Natural killer cell treated with Interleukin-12 subunit alpha and Interleukin-12 subunit beta and Interleukin-15 and Interleukin-18, amount 100 ng/mL, for 72 hours (primary cell): Measurements from ENCODE around the gene PUM1. TPM values are rescaled to one million over a fixed set of nuclear protein-coding genes. Genes with fewer than 3 reads are reported as not detected.
A peak's percentile ranks its signal among the peaks of the same experiment; 100 is the strongest.

Experiments used
- ATAC-seq, 2 donors: fragments of 150-1000 bp; cut with Tn5 transposase in 1 of 2; sonication (Bioruptor Pico), chemical (Tn5 transposase) in 1 of 2; 2 replicates each; pipeline ENCODE4 v1.10.0; 2021
- DNase-seq: peaks from one replicate; pipeline ENCODE4 v3.0.0; 2022; ENCODE audit warnings: low spot score
- H3K27ac Mint-ChIP-seq, 2 donors: 1 replicate in 1 of 2; 2 replicates in 1 of 2; pipeline ENCODE4 v1.8.0; 2022; ENCODE audit warnings: mixed read lengths in 2 of 2, mild to moderate bottlenecking in 1 of 2, moderate library complexity in 1 of 2
- H3K27me3 Mint-ChIP-seq, 2 donors: 1 replicate in 1 of 2; 2 replicates in 1 of 2; pipeline ENCODE4 v1.8.0; 2022; ENCODE audit warnings: mixed read lengths in 2 of 2
- H3K36me3 Mint-ChIP-seq: one replicate; pipeline ENCODE4 v1.8.0; 2022; ENCODE audit warnings: mixed read lengths
- H3K4me1 Mint-ChIP-seq, 2 donors: 1 replicate in 1 of 2; 2 replicates in 1 of 2; pipeline ENCODE4 v1.8.0; 2022; ENCODE audit warnings: low read depth in 2 of 2, mixed read lengths in 2 of 2, mild to moderate bottlenecking in 1 of 2
- H3K4me3 Mint-ChIP-seq: one replicate; pipeline ENCODE4 v1.8.0; 2022; ENCODE audit warnings: mixed read lengths
- H3K9me3 Mint-ChIP-seq: 2 replicates; pipeline ENCODE4 v1.8.0; 2022; ENCODE audit warnings: mixed read lengths
- total RNA-seq, 2 donors: library from RNA; stranded (reverse); gene quantifications; one replicate each; pipeline ENCODE4 v1.2.3, GENCODE V29; 2022

Gene PUM1
- total RNA-seq, 2 donors from 2014 or later, result 134 to 180 TPM

DNA sequence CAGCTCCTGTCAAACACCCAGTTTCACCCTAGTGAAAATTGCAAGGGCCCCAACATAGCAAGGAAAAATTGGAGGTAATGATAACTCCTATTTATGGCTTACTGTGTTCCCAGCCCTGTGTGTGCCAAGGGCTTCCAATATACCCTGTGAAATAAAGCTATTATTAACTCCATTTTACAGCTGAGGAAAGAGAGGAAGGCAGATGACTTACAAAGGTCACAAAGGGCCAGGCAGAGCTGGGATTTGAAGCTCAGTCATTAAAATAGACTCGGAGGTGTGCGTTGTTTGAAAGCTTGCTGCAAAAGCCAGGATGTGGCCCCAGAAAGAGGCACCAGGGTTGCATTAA is 136.8 kb downstream of the PUM1 start:
- no peak for DNase-seq
- Mint-ChIP-seq H3K27me3 (no peaks in the 10 kb centered on the region), H3K9me3 (no peaks in the 10 kb centered on the region), H3K4me1 (peaks cover 13% of the 10 kb centered on the region in 2 donors), H3K4me3 (no peak overlapping the region), H3K36me3 (no peaks in the 10 kb centered on the region), H3K27ac (peak overlapping the region in 1 of 2 donors; percentile 20)
- ATAC-seq, result no peak

DNA sequence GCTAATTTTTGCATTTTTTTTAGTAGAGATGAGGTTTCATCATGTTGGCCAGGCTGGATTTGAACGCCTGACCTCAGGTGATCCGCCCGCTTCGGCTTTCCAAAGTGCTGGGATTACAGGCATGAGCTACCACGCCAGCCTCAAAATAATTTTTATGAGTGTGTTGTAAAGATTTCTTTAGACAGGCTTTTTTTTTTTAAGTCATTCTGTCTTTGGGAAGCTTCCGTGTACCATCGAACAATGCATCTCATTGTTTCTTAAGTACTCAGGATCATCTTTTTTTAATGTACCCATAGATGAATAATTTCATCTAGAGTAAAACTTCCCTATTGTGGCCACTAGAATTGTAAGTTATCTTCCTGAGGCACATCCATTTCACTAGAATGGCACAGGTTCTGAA is 137.3 kb downstream of the PUM1 start:
- Mint-ChIP-seq H3K4me1 (peaks cover 13% of the 10 kb centered on the region in 2 donors), H3K4me3 (no peak overlapping the region), H3K9me3 (no peaks in the 10 kb centered on the region), H3K27ac (peak overlapping the region in 1 of 2 donors; percentile 20), H3K36me3 (no peaks in the 10 kb centered on the region), H3K27me3 (no peaks in the 10 kb centered on the region)
- DNase-seq (no peak), ATAC-seq (no peak)

DNA sequence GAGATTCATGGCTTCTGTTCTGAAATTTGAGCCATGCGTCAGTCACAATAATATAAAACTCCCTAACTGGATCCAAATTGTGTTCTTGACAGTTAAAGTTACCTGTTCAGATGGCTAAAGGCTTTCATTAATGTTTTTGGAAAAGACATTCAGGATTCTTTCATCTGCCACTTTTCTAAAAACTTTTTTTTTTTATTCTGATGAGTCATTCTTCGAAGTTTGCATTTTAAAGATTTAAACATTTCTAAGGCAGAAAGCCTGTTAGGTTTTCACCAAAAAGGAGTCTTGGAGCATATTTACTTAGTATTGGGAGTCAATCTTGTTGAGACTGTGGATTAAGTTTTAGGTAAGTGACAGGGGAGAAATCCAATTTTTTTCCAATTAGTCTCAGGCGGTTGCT is 138.1 kb downstream of the PUM1 start:
- DNase-seq, result no peak
- Mint-ChIP-seq H3K36me3 (no peaks in the 10 kb centered on the region), H3K27ac (no peak overlapping the region), H3K4me3 (no peak overlapping the region), H3K9me3 (no peaks in the 10 kb centered on the region), H3K27me3 (peaks cover 0 to 4% of the 10 kb centered on the region in 2 donors), H3K4me1 (peaks cover 13% of the 10 kb centered on the region in 2 donors)
- no peak for ATAC-seq

DNA sequence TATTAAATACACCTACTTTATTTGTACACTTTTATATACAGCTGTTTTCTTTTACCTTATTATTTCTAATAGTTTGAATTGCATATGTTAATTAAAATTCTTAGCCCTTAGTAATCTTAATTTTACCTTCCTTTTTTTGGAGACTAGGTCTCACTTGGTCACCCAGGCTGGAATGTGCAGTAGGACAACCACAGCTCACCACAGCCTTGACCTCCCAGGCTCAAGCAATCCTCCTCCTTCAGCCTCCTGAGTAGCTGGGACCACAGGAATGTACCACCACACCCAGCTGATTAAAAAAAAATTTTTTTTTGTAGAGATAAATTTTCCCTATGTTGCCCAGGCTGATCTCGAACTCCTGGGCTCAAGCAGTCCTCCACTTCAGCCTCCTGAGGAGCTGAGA is 141.9 kb downstream of the PUM1 start:
- H3K27me3 Mint-ChIP-seq, result peaks cover 5% of the 10 kb centered on the region in 2 donors
- no peaks in the 10 kb centered on the region for H3K9me3 Mint-ChIP-seq
- peak overlapping the region in 1 of 2 donors; percentile 29 for H3K27ac Mint-ChIP-seq
- DNase-seq (no peak), ATAC-seq (no peak)
- H3K4me1 Mint-ChIP-seq, result peaks cover 1% of the 10 kb centered on the region in 2 donors
- H3K4me3 Mint-ChIP-seq, result no peak overlapping the region
- no peaks in the 10 kb centered on the region for H3K36me3 Mint-ChIP-seq

DNA sequence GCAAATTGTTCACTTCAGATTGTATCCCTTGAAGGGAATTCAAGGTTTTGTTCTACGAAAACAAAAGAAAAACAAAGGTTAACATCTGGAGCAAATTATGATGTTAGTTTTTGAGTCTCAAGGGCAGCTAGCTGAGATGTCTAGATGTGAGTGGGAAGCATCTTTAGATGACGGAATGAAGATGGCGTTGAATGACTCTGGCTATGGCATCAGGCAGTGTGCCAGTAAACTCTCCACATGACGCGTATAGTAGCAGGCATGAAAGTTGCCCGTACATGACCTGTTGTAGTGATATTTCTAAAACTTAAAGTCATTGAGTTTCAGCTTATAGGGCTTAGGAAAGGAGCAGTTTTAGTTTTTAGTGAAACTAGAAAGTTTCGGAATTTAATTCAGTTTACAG is 144.7 kb downstream of the PUM1 start:
- Mint-ChIP-seq H3K27ac (no peak overlapping the region), H3K27me3 (peaks cover 5% of the 10 kb centered on the region in 2 donors), H3K36me3 (no peaks in the 10 kb centered on the region), H3K9me3 (no peaks in the 10 kb centered on the region), H3K4me1 (no peaks in the 10 kb centered on the region), H3K4me3 (no peak overlapping the region)
- ATAC-seq (no peak), DNase-seq (no peak)

DNA sequence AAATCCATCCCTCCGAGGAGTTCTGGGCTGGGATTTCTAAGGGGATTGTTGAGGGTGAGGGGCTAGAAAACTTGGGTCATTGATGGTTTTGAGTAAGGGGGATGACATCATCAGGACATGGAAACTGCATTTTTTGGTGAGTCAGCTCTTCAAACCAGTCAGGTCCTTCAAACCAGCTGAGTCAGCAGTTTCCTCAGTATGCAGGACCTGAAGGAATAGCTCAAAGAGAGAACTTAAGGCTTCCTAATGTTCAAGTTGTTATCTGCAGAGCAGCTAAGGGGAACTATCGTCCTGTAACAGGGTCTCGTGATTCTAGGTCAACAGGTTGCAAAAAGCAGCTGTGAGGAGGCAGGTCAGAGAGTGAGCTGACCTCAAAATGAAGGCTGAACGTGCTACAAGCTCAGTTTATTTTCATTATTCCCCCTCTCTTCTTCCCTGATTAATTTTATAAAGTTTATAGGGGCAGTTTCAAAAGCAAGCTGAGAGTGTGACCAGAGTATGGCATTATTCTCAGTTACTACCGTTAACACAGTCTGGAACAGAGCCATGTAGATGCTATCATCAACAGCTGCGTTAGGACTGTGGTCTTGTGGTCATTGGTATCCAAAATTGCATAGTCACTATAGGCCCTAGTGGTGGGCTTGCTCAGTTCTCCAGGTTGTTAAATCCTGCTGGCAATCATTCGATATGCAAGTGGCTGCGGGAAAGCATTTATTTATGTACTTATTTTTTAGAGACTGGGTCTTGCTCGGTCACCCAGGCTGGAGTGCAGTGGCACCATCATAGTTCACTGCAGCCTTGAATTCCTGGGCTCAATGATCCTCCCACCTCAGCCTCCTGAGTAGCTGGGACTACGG is 146.3 kb downstream of the PUM1 start:
- DNase-seq (no peak), ATAC-seq (peak in 1 of 2 donors; percentile 71)
- Mint-ChIP-seq H3K36me3 (no peaks in the 10 kb centered on the region), H3K27ac (no peak overlapping the region), H3K9me3 (no peaks in the 10 kb centered on the region), H3K4me3 (no peak overlapping the region), H3K4me1 (no peaks in the 10 kb centered on the region), H3K27me3 (peaks cover 5% of the 10 kb centered on the region in 2 donors)

DNA sequence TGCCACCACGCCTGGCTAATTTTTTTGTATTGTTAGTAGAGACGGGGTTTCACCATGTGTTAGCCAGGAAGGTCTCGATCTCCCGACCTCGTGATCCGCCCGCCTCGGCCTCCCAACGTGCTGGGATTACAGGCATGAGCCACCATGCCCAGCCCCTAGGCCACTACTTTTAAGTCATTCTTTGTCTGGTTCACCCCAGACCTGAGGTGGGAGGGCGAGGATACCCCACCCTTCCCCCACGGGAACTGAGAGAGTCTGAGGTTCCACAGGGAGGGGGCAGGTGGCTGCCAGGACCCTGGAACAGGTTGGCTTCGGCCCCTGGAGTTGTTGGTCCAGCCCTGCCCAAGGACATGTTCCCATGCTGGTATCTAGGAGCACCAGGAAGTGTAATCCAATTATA is 149.2 kb downstream of the PUM1 start:
- no peaks in the 10 kb centered on the region for H3K9me3 Mint-ChIP-seq
- no peaks in the 10 kb centered on the region for H3K36me3 Mint-ChIP-seq
- H3K27ac Mint-ChIP-seq, result no peak overlapping the region
- ATAC-seq, result no peak
- peaks cover 3% of the 10 kb centered on the region in 2 donors for H3K4me1 Mint-ChIP-seq
- H3K27me3 Mint-ChIP-seq, result peaks cover 0 to 7% of the 10 kb centered on the region in 2 donors
- DNase-seq, result no peak
- H3K4me3 Mint-ChIP-seq, result no peak overlapping the region

DNA sequence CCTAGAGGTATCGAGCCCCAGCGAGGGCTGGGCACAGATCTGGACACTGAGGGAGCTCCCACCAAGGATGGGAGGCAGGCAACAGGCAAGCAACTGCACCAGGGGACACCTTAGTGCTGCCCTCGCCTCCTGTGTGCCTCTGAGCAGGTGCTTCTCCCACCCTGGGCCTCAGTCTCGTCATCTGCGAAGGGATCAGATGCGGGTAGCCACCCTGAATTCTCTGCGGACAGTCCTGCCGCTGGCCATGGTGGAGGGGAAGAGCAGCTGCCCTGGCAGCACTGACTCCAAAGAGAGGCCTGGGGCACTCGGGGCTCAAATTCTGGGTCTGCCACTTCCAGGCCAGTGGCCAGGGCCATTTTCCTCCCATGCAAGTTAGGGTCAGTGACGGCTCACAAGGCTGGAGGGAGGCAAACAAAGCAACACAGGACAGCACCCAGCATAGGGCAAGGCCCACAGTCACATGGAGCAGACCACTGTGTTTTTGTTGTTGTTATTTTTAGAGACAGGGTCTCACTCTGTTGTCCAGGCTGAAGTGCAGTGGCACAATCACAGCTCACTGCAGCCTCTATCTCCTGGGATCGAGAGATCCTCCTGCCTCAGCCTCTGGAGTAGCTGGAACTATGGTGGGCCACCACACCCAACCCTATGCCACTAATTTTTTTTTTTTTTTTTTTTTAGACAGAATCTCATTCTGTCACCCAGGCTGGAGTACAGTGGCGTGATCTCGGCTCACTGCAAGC is 149.9 kb downstream of the PUM1 start:
- ATAC-seq (no peak), DNase-seq (no peak)
- no peaks in the 10 kb centered on the region for H3K36me3 Mint-ChIP-seq
- peaks cover 3% of the 10 kb centered on the region in 2 donors for H3K4me1 Mint-ChIP-seq
- H3K27ac Mint-ChIP-seq, result no peak overlapping the region
- no peaks in the 10 kb centered on the region for H3K9me3 Mint-ChIP-seq
- no peak overlapping the region for H3K4me3 Mint-ChIP-seq
- H3K27me3 Mint-ChIP-seq, result peaks cover 3 to 8% of the 10 kb centered on the region in 2 donors

DNA sequence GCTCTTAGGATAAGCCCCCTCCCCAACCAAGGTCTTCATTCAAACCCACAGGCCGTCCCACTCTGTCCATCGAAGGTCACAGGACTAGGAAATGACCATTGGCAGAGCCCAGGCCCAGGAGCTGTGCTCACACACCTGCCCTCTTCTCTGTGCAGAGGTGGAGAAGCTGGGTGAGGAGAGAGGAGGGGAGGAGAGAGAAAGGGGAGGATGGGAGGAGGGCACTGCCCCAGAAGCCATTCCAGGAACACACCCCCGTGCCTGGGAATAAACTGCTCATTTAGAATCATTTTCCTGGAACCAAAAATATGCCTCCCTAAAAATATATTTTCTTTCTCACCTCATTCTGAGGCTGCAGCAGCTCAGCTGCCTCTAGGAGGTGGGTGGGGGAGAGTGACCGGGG is 150.6 kb downstream of the PUM1 start:
- H3K4me1 Mint-ChIP-seq, result peaks cover 3% of the 10 kb centered on the region in 2 donors
- DNase-seq (no peak), ATAC-seq (peak in 1 of 2 donors; percentile 43)
- no peak overlapping the region for H3K27ac Mint-ChIP-seq
- no peaks in the 10 kb centered on the region for H3K36me3 Mint-ChIP-seq
- H3K4me3 Mint-ChIP-seq, result no peak overlapping the region
- H3K27me3 Mint-ChIP-seq, result peaks cover 10 to 12% of the 10 kb centered on the region in 2 donors
- no peaks in the 10 kb centered on the region for H3K9me3 Mint-ChIP-seq

DNA sequence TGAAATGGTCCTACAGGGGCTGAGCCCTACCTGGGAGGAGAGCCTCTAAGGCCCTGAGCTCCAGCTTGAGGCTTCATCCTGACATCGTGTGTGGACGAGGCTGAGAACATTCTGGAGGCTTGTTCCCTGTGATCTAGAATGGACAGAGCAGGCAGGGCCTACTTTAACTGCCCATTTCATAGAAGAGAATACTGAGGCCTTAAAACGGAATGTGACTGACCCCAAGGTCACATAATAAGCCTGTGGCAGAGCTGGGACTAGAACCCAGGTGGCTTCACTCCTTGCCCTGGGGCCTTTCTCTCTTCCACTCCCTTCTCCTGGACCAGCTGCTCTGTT is 151.0 kb downstream of the PUM1 start:
- Mint-ChIP-seq H3K27me3 (peaks cover 14 to 15% of the 10 kb centered on the region in 2 donors), H3K9me3 (no peaks in the 10 kb centered on the region), H3K27ac (no peak overlapping the region), H3K4me3 (no peak overlapping the region), H3K4me1 (peaks cover 5 to 6% of the 10 kb centered on the region in 2 donors), H3K36me3 (no peaks in the 10 kb centered on the region)
- ATAC-seq (peak in 1 of 2 donors; percentile 4), DNase-seq (no peak)

DNA sequence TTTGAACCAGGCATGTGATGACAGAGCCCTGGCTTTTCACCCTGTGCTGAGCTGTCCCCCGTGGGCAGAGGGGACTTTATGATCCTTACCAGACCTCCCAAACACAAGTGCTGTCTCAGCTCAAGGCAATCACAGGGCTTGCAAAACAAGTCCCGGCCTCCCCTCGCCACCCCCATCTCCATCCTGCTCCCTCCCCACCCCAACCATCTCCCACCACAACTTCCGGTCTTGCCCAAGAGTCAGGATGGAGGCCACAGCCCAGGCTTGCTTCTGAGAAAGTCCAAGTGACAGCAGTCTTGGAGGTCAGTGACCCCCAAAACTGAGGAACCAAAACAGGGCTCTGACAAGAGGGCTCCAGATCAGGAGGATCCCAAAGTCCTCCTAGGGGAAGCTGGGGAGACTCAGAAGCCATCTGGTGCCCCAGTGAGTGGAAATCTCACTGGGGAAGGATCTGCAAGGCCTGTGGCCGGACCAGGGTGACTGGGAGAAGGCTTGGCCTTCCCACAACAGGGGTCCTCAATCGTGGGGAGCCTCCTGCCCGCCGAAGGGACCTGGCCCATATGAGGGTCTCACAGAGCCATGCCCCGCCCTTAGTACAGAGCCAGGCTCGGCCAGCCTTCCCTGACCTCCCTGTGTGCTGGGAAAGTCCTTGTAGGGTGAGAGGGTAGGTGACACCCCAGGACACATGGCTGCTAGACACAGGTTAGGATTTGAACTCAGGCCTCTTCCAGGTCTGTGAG is 152.4 kb downstream of the PUM1 start:
- Mint-ChIP-seq H3K9me3 (no peaks in the 10 kb centered on the region), H3K27me3 (peaks cover 20 to 21% of the 10 kb centered on the region in 2 donors), H3K4me3 (no peak overlapping the region), H3K4me1 (peaks cover 8 to 11% of the 10 kb centered on the region in 2 donors), H3K36me3 (no peaks in the 10 kb centered on the region), H3K27ac (peak overlapping the region; percentile 23 to 39)
- DNase-seq (peak; percentile 60), ATAC-seq (peak in 1 of 2 donors; percentile 48)

DNA sequence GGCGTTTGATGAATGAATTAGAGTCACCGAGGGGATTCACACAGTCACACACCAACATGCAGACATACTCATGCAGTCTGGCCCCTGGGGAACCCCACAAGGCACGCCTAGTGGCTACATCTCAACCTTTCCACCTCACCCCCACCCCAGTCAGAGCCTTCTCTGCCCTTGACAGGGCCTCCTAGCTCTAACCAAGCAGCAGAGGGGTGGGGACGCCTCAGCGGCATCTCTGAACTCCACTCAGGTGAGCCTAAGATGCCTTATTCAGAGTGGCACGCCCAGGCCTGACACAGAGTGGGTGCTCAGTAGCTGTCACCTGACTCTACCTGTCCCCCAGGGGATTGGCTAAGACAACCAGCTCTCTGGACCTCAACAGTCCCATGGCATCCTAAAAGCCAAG is 153.3 kb downstream of the PUM1 start:
- ATAC-seq (no peak), DNase-seq (peak; percentile 34)
- H3K4me3 Mint-ChIP-seq, result no peak overlapping the region
- no peaks in the 10 kb centered on the region for H3K9me3 Mint-ChIP-seq
- H3K27ac Mint-ChIP-seq, result no peak overlapping the region
- peaks cover 25 to 26% of the 10 kb centered on the region in 2 donors for H3K27me3 Mint-ChIP-seq
- peaks cover 13 to 15% of the 10 kb centered on the region in 2 donors for H3K4me1 Mint-ChIP-seq
- H3K36me3 Mint-ChIP-seq, result no peaks in the 10 kb centered on the region

DNA sequence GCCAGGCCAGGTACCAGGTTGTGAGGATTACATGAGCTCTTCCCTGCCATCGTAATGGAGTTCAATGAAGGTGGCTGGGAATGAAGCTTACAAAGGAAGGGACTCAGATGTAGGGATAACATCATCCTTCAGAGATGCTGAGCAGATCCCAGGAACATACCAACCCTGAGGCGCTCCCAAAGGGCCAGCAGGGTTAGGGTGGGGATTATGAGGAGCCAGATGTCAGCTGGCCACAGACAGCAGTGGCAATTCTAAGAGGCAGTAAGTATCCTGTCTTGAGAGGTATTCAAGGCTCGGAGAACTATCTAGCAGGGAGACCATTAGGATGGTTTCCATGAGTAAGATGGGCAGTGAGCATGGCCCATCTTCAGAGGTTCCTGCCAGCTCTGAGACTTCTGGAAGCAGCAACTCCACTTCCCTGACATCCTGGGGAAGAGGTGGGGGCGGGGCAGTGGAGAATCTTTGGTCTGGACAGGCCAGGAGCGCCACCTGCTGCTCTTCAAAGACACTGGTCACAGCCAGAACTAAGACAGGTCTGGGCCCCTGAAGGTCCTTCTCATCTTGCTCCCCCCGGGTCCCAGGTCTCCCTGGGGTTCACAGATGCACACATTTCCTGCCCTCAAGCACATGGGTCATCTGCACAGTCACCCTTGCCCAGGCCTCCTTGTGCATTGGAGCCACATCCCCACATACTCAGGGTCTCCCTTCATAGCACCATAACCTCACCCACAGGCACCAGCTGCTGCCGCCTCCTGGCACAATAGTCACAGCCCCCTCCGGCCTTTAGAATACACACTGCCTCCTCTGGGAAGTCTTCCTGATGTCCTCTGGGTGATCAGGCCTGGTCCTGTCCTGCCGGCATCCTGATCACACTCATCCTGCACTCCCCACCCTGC is 154.2 kb downstream of the PUM1 start:
- Mint-ChIP-seq H3K4me1 (peaks cover 13 to 15% of the 10 kb centered on the region in 2 donors), H3K36me3 (no peaks in the 10 kb centered on the region), H3K27ac (no peak overlapping the region), H3K4me3 (no peak overlapping the region), H3K27me3 (peaks cover 27 to 29% of the 10 kb centered on the region in 2 donors), H3K9me3 (no peaks in the 10 kb centered on the region)
- DNase-seq, result peak; percentile 62
- ATAC-seq, result peak; percentile 48 to 62
